H9 (cell line): ENCODE data around the gene CDHR2. TPM values are rescaled to one million over a fixed set of nuclear protein-coding genes. Genes with fewer than 3 reads are reported as not detected.

Source experiments
- DNase-seq: peaks from one replicate; pipeline ENCODE4 v3.0.0-alpha.2; 2017
- H2AFZ ChIP-seq: one replicate; pipeline ENCODE4 v1.6.1; 2013; ENCODE audit warnings: mild to moderate bottlenecking, low read length, control low read depth, moderate library complexity
- H2AK5ac ChIP-seq: 2 replicates; pipeline ENCODE4 v1.6.1; 2013; ENCODE audit warnings: low read length, control low read depth, mixed read lengths; ENCODE audit not compliant: insufficient read length
- H2BK120ac ChIP-seq: one replicate; pipeline ENCODE4 v1.6.1; 2013; ENCODE audit warnings: low read depth, mild to moderate bottlenecking, low read length, control low read depth, inconsistent platforms; ENCODE audit not compliant: poor library complexity, severe bottlenecking
- H2BK12ac ChIP-seq: 2 replicates; pipeline ENCODE4 v1.6.1; 2013; ENCODE audit warnings: low read length, control low read depth, mixed read lengths, low read depth; ENCODE audit not compliant: insufficient read length
- H2BK15ac ChIP-seq: 2 replicates; pipeline ENCODE4 v1.6.1; 2013; ENCODE audit warnings: low read depth, low read length, control low read depth
- H2BK20ac ChIP-seq: one replicate; pipeline ENCODE4 v1.6.1; 2013; ENCODE audit warnings: low read depth, mild to moderate bottlenecking, low read length, control low read depth, inconsistent platforms; ENCODE audit not compliant: poor library complexity, severe bottlenecking
- H2BK5ac ChIP-seq: 2 replicates; pipeline ENCODE4 v1.6.1; 2013; ENCODE audit warnings: low read length, control low read depth, mixed read lengths; ENCODE audit not compliant: insufficient read length
- H3K14ac ChIP-seq: 2 replicates; pipeline ENCODE4 v1.6.1; 2013; ENCODE audit warnings: low read length, control low read depth; ENCODE audit not compliant: insufficient read depth
- H3K18ac ChIP-seq: 2 replicates; pipeline ENCODE4 v1.6.1; 2013; ENCODE audit warnings: low read depth, mild to moderate bottlenecking, mixed read lengths, low read length, control low read depth; ENCODE audit not compliant: insufficient read length
- H3K23ac ChIP-seq: 2 replicates; pipeline ENCODE4 v1.6.1; 2013; ENCODE audit warnings: low read length, control low read depth, mixed read lengths, low read depth; ENCODE audit not compliant: insufficient read length
- H3K23me2 ChIP-seq: 2 replicates; pipeline ENCODE4 v1.6.1; 2013; ENCODE audit warnings: low read depth, mild to moderate bottlenecking, mixed read lengths, low read length, control low read depth; ENCODE audit not compliant: insufficient read length, poor library complexity, severe bottlenecking
- H3K27ac ChIP-seq: 2 replicates; pipeline ENCODE4 v1.5.1; 2013; ENCODE audit warnings: low read length, control low read depth, mixed read lengths, low read depth; ENCODE audit not compliant: insufficient read length
- H3K27me3 ChIP-seq: 2 replicates; pipeline ENCODE4 v1.6.1; 2013; ENCODE audit warnings: low read length, control low read depth, inconsistent platforms; ENCODE audit not compliant: insufficient read depth
- H3K4ac ChIP-seq: 2 replicates; pipeline ENCODE4 v1.6.1; 2013; ENCODE audit warnings: low read depth, mild to moderate bottlenecking, control low read depth, inconsistent platforms, low read length, moderate library complexity
- H3K4me1 ChIP-seq: 2 replicates; pipeline ENCODE4 v1.6.1; 2013; ENCODE audit warnings: low read length, control low read depth, inconsistent platforms; ENCODE audit not compliant: insufficient read depth
- H3K4me2 ChIP-seq: 2 replicates; pipeline ENCODE4 v1.6.1; 2013; ENCODE audit warnings: low read length, control low read depth, mixed read lengths; ENCODE audit not compliant: insufficient read length, insufficient read depth
- H3K56ac ChIP-seq: 2 replicates; pipeline ENCODE4 v1.6.1; 2013; ENCODE audit warnings: low read depth, mild to moderate bottlenecking, mixed read lengths, low read length, control low read depth; ENCODE audit not compliant: insufficient read length
- H3K79me1 ChIP-seq: 2 replicates; pipeline ENCODE4 v1.6.1; 2013; ENCODE audit warnings: low read depth, mild to moderate bottlenecking, moderate library complexity, low read length, control low read depth, inconsistent platforms; ENCODE audit not compliant: insufficient read depth, poor library complexity, severe bottlenecking
- H3K79me2 ChIP-seq: 2 replicates; pipeline ENCODE4 v1.6.1; 2013; ENCODE audit warnings: low read length, control low read depth, inconsistent platforms; ENCODE audit not compliant: insufficient read depth
- H3K9ac ChIP-seq: 2 replicates; pipeline ENCODE4 v1.6.1; 2013; ENCODE audit warnings: low read length, control low read depth, mixed read lengths; ENCODE audit not compliant: insufficient read length; ENCODE audit errors: extremely low read depth
- H3K9me3 ChIP-seq: one replicate; pipeline ENCODE4 v1.6.1; 2013; ENCODE audit warnings: low read depth, low read length, inconsistent platforms; ENCODE audit not compliant: control insufficient read depth
- H3T11ph ChIP-seq: one replicate; pipeline ENCODE4 v1.6.1; 2013; ENCODE audit warnings: mild to moderate bottlenecking, low read length, control low read depth, inconsistent platforms
- H4K20me1 ChIP-seq: one replicate; pipeline ENCODE4 v1.6.1; 2013; ENCODE audit not compliant: control insufficient read depth, insufficient read length, insufficient read depth
- H4K5ac ChIP-seq: 2 replicates; pipeline ENCODE4 v1.6.1; 2013; ENCODE audit warnings: low read depth, mild to moderate bottlenecking, mixed read lengths, low read length, control low read depth; ENCODE audit not compliant: insufficient read length
- H4K8ac ChIP-seq: replicated peaks from 2 replicates; pipeline ENCODE4 v1.6.1; 2013; ENCODE audit warnings: low read length, control low read depth, mixed read lengths, low read depth; ENCODE audit not compliant: insufficient read length
- H4K91ac ChIP-seq: 2 replicates; pipeline ENCODE4 v1.6.1; 2013; ENCODE audit warnings: low read depth, mild to moderate bottlenecking, moderate library complexity, mixed read lengths, low read length, control low read depth; ENCODE audit not compliant: insufficient read length
- H3K27ac Mint-ChIP-seq, 3 experiments: 2 replicates in 2 of 3; 3 replicates in 1 of 3; pipeline ENCODE4 v1.8.0; 2020 to 2021; ENCODE audit warnings: mixed read lengths in 3 of 3, mild to moderate bottlenecking in 1 of 3, moderate library complexity in 1 of 3
- H3K27me3 Mint-ChIP-seq: 2 replicates; pipeline ENCODE4 v1.8.0; 2021; ENCODE audit warnings: low read depth, mild to moderate bottlenecking, moderate library complexity, mixed read lengths
- H3K36me3 Mint-ChIP-seq, 3 experiments: 2 replicates in 2 of 3; 3 replicates in 1 of 3; pipeline ENCODE4 v1.8.0; 2020 to 2021; ENCODE audit warnings: low read depth in 3 of 3, mixed read lengths in 3 of 3; ENCODE audit not compliant: insufficient read depth in 1 of 3
- H3K4me1 Mint-ChIP-seq, 2 experiments: 2 replicates each; pipeline ENCODE4 v1.8.0; 2020; ENCODE audit warnings: mixed read lengths in 2 of 2
- H3K4me3 Mint-ChIP-seq, 2 experiments: 2 replicates in 1 of 2; 3 replicates in 1 of 2; pipeline ENCODE4 v1.8.0; 2020 to 2021; ENCODE audit warnings: mild to moderate bottlenecking in 2 of 2, mixed read lengths in 2 of 2, moderate library complexity in 1 of 2
- H3K9me3 Mint-ChIP-seq, 2 experiments: 2 replicates in 1 of 2; 3 replicates in 1 of 2; pipeline ENCODE4 v1.8.0; 2020; ENCODE audit warnings: mild to moderate bottlenecking in 2 of 2, mixed read lengths in 2 of 2, moderate library complexity in 1 of 2
- WGBS: extraction: QIAGEN DNeasy Blood & Tissue Kit; methylation state at CpG from one replicate; pipeline ENCODE4 v1.1.7; 2013; ENCODE audit warnings: missing lambda C conversion rate, low lambda C conversion rate, mixed read lengths; ENCODE audit not compliant: insufficient read length; ENCODE audit errors: extremely low coverage; 5-methylcytosine and 5-hydroxymethylcytosine counted together
- total RNA-seq: library from RNA; stranded (reverse); gene quantifications from 2 replicates; pipeline ENCODE4 v1.2.1, GENCODE V29; 2021
- TF ChIP-seq, protein P1 (sequence below): fragments of 200-600 bp; sonication (generic); conservative IDR thresholded peaks from 3 replicates; pipeline ENCODE4 v1.8.0; 2021; ENCODE audit warnings: antibody characterized with exemption, mild to moderate bottlenecking

Gene CDHR2
- total RNA-seq, 1 experiment from 2014 or later, result 0.90 TPM

GRCh38 chr5:176583076-176583475 is 33.9 kb downstream of the CDHR2 start:
- Histone ChIP-seq H3K18ac (no peak overlapping the region), H4K91ac (no peak overlapping the region), H3K9ac (no peak overlapping the region), H2BK20ac (no peak overlapping the region), H3K23me2 (no peaks in the 10 kb centered on the region), H3T11ph (no peak overlapping the region), H3K23ac (no peak overlapping the region), H3K4me1 (no peaks in the 10 kb centered on the region), H3K27ac (no peak overlapping the region), H3K9me3 (no peaks in the 10 kb centered on the region), H4K20me1 (no peaks in the 10 kb centered on the region), H2BK5ac (no peak overlapping the region), H3K4me2 (no peak overlapping the region), H2BK120ac (no peak overlapping the region), H4K8ac (no peak overlapping the region), H2BK15ac (no peak overlapping the region), H3K79me1 (no peaks in the 10 kb centered on the region), H2AFZ (no peak overlapping the region), H3K4ac (no peak overlapping the region), H2AK5ac (no peak overlapping the region), H2BK12ac (no peak overlapping the region), H3K79me2 (no peaks in the 10 kb centered on the region), H4K5ac (no peak overlapping the region), H3K14ac (no peak overlapping the region), H3K56ac (no peak overlapping the region), H3K27me3 (peaks cover 2% of the 10 kb centered on the region; the same call in 1 of the 2 replicates)
- no peak for DNase-seq
- no peak overlapping the region for H3K4me3 Mint-ChIP-seq
- WGBS, result no CpG with 5 or more reads among the region's 4 CpGs
- H3K36me3 Mint-ChIP-seq, result peaks cover 0 to 8% (median 4%) of the 10 kb centered on the region in 3 experiments; a peak in 4 of 7 replicates
- TF ChIP-seq, protein P1, sequence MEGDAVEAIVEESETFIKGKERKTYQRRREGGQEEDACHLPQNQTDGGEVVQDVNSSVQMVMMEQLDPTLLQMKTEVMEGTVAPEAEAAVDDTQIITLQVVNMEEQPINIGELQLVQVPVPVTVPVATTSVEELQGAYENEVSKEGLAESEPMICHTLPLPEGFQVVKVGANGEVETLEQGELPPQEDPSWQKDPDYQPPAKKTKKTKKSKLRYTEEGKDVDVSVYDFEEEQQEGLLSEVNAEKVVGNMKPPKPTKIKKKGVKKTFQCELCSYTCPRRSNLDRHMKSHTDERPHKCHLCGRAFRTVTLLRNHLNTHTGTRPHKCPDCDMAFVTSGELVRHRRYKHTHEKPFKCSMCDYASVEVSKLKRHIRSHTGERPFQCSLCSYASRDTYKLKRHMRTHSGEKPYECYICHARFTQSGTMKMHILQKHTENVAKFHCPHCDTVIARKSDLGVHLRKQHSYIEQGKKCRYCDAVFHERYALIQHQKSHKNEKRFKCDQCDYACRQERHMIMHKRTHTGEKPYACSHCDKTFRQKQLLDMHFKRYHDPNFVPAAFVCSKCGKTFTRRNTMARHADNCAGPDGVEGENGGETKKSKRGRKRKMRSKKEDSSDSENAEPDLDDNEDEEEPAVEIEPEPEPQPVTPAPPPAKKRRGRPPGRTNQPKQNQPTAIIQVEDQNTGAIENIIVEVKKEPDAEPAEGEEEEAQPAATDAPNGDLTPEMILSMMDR, result no peak
- peaks cover 13 to 22% of the 10 kb centered on the region in 2 experiments for H3K9me3 Mint-ChIP-seq
- H3K4me1 Mint-ChIP-seq, result peaks cover 4 to 5% of the 10 kb centered on the region in 2 experiments
- peaks cover 25% of the 10 kb centered on the region for H3K27me3 Mint-ChIP-seq
- H3K27ac Mint-ChIP-seq, result no peak overlapping the region
